Choroid plexus epithelial cell (primary cell): Measurements from ENCODE around the gene AP5B1.
A peak's percentile ranks its signal among the peaks of the same experiment; 100 is the strongest.
"Not testable (repeated sequence)": the region's sequence is repeated elsewhere in the genome, so short reads cannot be mapped to it uniquely, and the experiment has no call there.

Experiments used
- DNase-seq: peaks from one replicate; pipeline ENCODE4 v3.0.0-alpha.2; 2010; ENCODE audit warnings: low read depth
- H3K4me3 ChIP-seq: 2 replicates; pipeline ENCODE4 v1.5.1; 2011; ENCODE audit warnings: low read depth, mild to moderate bottlenecking, control low read depth, low read length, moderate library complexity
- TF ChIP-seq, protein P1 (sequence below): conservative IDR thresholded peaks from 2 replicates; pipeline ENCODE4 v1.5.1; 2011; ENCODE audit warnings: low read depth, mild to moderate bottlenecking, control low read depth, inconsistent platforms, low read length, moderate library complexity

AP5B1 gene

DNA sequence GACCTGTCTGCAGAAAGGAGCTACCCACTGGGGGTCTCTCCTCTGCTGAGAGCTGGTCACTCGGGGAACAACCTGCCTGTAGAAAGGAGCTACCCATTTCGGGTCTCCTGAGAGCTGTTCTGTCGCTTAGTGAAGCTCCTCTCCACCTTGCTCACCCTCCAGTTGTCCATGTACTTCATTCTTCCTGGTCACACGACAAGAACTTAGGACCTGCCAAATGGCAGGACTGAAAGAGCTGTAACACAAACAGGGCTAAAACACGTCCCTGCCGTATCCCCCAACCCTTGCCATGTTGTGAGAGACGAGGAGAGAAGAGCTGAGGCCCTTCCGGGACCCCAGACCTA is 36.1 kb downstream of the AP5B1 start:
- DNase-seq: no peak
- no peak overlapping the region for H3K4me3 ChIP-seq
- TF ChIP-seq, protein P1, sequence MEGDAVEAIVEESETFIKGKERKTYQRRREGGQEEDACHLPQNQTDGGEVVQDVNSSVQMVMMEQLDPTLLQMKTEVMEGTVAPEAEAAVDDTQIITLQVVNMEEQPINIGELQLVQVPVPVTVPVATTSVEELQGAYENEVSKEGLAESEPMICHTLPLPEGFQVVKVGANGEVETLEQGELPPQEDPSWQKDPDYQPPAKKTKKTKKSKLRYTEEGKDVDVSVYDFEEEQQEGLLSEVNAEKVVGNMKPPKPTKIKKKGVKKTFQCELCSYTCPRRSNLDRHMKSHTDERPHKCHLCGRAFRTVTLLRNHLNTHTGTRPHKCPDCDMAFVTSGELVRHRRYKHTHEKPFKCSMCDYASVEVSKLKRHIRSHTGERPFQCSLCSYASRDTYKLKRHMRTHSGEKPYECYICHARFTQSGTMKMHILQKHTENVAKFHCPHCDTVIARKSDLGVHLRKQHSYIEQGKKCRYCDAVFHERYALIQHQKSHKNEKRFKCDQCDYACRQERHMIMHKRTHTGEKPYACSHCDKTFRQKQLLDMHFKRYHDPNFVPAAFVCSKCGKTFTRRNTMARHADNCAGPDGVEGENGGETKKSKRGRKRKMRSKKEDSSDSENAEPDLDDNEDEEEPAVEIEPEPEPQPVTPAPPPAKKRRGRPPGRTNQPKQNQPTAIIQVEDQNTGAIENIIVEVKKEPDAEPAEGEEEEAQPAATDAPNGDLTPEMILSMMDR: no peak

DNA sequence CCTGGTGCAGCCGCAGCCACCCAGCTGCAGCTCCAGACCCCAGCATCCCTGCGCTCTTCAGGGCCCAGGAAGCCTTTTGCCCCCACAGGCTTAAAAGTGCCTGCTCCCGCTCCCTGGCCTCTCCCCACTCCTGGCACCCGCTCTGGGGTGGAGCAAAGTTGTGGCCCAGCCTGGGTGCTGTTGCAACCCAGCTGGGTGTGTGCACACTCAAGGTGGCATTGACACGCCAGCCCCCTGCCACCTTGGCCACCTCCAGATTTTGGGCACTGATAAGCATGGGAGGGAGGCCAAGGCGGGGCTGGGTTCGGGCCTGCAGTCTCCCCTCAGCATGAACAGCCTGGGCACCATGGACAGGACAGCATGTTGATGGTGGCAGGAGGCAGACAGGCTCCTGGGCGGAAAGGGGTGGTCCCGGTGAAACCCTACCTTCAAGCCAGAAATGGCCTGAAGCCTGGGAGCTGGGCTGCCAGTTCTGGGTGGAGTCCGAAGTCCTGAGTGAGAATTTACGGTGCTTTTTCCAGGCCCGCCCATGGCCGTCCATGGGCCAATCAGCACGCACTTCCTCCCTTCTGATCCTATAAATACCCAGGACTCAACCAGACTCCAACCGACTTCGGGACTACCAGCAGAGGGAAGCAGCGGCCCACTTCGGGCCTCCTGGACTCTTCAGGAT is 36.6 kb downstream of the AP5B1 start:
- peak; percentile 47 for DNase-seq
- no peak overlapping the region for H3K4me3 ChIP-seq
- TF ChIP-seq, protein P1: peak; percentile 55

DNA sequence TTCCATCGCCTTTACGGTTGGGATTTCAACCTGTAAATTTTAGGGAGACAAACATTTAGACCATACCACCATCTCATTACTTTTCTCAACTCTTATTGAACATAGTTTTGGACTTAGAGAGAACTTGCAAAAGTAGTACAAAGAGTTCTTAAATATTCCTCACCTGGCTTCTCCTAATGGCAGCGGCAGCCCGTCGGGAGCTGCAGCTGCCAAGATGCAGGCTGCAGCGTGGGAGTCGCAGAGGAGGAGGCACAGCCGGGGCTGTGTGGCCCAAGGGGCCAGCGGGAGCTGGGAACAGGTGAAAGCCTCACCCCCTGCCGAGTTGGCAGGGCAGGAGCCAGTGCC is 37.1 kb downstream of the AP5B1 start:
- H3K4me3 ChIP-seq: no peak overlapping the region
- TF ChIP-seq, protein P1: no peak
- no peak for DNase-seq

DNA sequence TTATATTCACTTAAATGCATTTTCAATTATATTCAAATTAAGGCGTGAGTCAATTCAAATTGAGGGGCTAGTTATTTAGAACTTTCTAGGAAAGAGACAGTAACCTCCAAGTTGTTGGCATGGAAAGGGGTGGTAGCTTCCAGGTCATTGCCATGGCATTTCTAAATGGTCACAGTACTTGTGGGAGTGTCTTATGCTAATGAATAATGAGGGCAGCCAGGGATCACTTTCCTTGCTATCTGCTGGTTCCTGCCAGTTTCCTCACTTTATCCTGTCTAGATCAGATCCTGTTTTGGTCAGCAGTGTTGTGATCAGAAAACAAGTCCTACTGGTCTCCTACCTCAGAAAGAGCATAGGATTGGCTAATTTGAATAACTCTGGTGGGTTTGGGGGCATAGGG is 38.4 kb downstream of the AP5B1 start:
- no peak overlapping the region for H3K4me3 ChIP-seq
- TF ChIP-seq, protein P1: no peak
- no peak for DNase-seq

DNA sequence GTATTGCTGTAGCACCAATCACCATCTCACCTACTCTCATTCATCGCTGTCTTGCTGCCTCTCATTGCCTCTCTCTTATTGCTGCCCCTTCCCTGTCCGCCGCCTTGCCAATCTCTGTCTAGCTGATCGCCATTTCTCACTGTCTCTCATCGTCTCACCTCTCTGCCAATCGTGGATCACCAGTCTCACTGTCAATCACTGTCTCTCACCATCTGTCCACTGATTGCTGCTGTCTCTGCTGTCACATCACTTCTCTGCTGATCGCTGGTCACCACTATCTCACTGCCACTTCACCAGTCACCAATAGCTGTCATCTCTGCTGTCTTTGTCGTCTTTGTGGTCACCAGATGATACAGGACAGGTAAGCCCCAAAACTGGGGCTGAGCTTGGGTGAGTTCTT is 39.6 kb downstream of the AP5B1 start:
- H3K4me3 ChIP-seq: no peak overlapping the region
- TF ChIP-seq, protein P1: no peak

DNA sequence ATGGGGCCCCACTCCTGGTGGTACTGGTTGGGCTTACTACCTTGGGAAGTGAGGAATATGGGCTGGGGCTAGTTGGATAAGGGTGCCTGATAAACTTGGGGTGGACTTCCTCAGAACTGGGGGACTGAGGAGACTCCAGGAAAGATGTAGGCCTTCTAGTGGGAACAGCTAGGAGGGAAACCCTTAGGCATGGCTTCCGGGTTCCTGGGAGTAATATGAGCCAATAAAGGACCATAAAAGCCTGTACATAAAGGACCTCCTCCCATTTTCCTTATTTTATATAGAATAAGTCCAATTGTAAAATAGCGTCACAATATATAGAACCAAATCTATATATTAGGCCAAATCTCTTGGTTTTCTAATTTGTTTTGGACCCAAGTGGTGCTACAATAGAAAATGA is 41.8 kb downstream of the AP5B1 start:
- DNase-seq: no peak
- TF ChIP-seq, protein P1: no peak
- no peak overlapping the region for H3K4me3 ChIP-seq

More for the DNA sequence above, 39.6 kb downstream of the AP5B1 start:
- DNase-seq: no peak

DNA sequence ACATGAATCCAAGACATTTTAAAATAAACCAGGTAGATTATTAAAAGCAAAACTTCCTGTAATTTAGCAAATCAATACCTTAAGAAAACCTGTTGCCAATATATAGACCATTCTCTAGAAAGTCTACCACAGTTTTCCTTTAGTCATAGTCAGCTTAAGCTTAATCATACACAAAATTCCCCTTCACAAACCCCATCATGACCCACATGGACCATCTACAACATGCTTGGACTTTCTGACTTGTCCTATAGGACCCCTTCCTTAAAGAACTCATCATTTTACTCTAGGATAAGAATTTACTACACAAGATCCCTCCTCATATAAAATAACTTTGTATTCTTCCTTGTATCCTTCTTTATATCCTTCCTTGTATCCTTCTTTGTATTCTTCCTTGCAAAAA is 44.0 kb downstream of the AP5B1 start:
- TF ChIP-seq, protein P1: no peak

DNA sequence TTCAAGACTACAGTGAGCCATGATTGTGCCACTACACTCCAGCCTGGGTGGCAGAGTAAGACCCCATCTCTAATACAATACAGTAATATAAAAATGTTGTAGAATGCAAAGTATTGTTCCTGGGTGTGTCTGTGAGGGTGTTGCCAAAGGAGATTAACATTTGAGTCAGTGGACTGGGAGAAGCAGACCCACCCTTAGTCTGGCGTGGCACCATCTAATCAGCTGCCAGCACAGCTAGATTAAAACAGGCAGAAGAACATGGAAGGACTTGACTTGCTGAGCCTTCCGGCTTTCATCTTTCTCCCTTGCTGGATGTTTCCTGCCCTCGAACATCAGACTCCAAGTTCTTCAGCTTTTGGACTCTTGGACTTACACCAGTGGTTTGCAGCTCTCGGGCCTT is 45.7 kb downstream of the AP5B1 start:
- DNase-seq: not testable (repeated sequence)

More for the DNA sequence above, 44.0 kb downstream of the AP5B1 start:
- no peak overlapping the region for H3K4me3 ChIP-seq
- no peak for DNase-seq

More for the DNA sequence above, 45.7 kb downstream of the AP5B1 start:
- not testable (repeated sequence) for H3K4me3 ChIP-seq
